NCI-H2107 treated with DMSO at 0.1 percent for 48 hours (cell line): ENCODE measurements around the gene FMN1.
A peak's percentile ranks its signal among the peaks of the same experiment; 100 is the strongest.

Source experiments
- DNase-seq: peaks from one replicate; lab custom pipeline; 2025; ENCODE audit not compliant: unreplicated experiment; lab: John Stamatoyannopoulos, UW

FMN1 gene

GRCh38 chr15:33126559-33127290 is 67.8 kb downstream of the FMN1 start:
- peak; percentile 89 for DNase-seq

GRCh38 chr15:33125894-33126537 is 68.5 kb downstream of the FMN1 start:
- DNase-seq, result no peak

- DNase-seq, result no peak
These were observed 69.7 kb downstream of the FMN1 start for GRCh38 chr15:33124811-33125210.

- no peak for DNase-seq
These were observed 70.2 kb downstream of the FMN1 start for GRCh38 chr15:33124279-33124678.

GRCh38 chr15:33119865-33120264 is 74.6 kb downstream of the FMN1 start:
- no peak for DNase-seq

GRCh38 chr15:33119273-33119672 is 75.2 kb downstream of the FMN1 start:
- DNase-seq, result no peak

GRCh38 chr15:33116198-33116597 is 78.3 kb downstream of the FMN1 start:
- DNase-seq, result no peak

GRCh38 chr15:33115191-33115861 is 79.2 kb downstream of the FMN1 start:
- DNase-seq, result no peak

- DNase-seq, result no peak
These were observed 80.2 kb downstream of the FMN1 start for GRCh38 chr15:33114374-33114717.

- no peak for DNase-seq
These were observed 80.7 kb downstream of the FMN1 start for GRCh38 chr15:33113666-33114373.

- DNase-seq, result no peak
These were observed 81.9 kb downstream of the FMN1 start for GRCh38 chr15:33112541-33113105.

- no peak for DNase-seq
These were observed 83.5 kb downstream of the FMN1 start for GRCh38 chr15:33111041-33111451.

GRCh38 chr15:33109345-33109744 is 85.2 kb downstream of the FMN1 start:
- DNase-seq, result no peak

- DNase-seq, result no peak
These were observed 86.0 kb downstream of the FMN1 start for GRCh38 chr15:33108518-33108917.

- DNase-seq, result no peak
These were observed 86.6 kb downstream of the FMN1 start for GRCh38 chr15:33107950-33108349.

GRCh38 chr15:33104212-33104611 is 90.3 kb downstream of the FMN1 start:
- DNase-seq, result no peak

- no peak for DNase-seq
These were observed 93.5 kb downstream of the FMN1 start for GRCh38 chr15:33101036-33101435.

GRCh38 chr15:33100314-33100713 is 94.2 kb downstream of the FMN1 start:
- DNase-seq, result no peak

GRCh38 chr15:33099739-33100138 is 94.8 kb downstream of the FMN1 start:
- no peak for DNase-seq

- DNase-seq, result no peak
These were observed 95.3 kb downstream of the FMN1 start for GRCh38 chr15:33099213-33099612.
